ENCODE results near the gene HTT.

Gene HTT

DNA sequence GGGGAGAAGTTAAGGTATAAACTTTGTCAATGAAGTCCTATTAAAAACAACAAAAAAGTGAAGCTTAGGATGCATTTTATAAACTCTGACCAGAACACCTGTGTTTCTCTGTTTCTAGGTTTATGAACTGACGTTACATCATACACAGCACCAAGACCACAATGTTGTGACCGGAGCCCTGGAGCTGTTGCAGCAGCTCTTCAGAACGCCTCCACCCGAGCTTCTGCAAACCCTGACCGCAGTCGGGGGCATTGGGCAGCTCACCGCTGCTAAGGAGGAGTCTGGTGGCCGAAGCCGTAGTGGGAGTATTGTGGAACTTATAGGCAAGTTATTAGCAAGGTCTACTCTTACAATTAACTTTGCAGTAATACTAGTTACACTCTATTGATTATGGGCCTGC is 46.6 kb downstream of the HTT start:
- peaks cover 23% of the 10 kb centered on the region for H3K36me3 Mint-ChIP-seq
- H3K27ac Mint-ChIP-seq, result peak overlapping the region; percentile 17
- H3K4me3 Mint-ChIP-seq, result no peak overlapping the region
- no peaks in the 10 kb centered on the region for H3K9me3 Mint-ChIP-seq
- H3K27me3 Mint-ChIP-seq, result no peaks in the 10 kb centered on the region
- H3K4me1 Mint-ChIP-seq, result peaks cover 29% of the 10 kb centered on the region

DNA sequence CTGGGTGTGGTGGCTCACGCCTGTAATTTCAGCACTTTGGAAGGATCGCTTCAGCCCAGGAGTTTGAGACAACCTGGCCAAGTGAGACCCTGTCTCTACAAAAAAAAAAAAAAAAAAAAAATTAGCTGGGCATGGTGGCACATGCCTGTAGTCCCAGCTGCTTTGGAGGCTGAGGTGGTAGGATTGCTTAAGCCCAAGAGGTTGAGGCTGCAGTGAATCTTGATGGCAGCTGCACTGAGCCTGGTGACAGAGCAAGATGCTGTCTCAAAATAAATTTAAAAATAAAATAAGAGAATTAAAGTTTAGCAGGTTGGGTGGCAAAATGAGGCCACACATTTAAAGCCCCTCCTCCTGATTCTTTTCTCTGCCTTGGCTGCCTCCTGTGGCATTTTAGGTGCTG is 47.1 kb downstream of the HTT start:
- Mint-ChIP-seq H3K27ac (no peak overlapping the region), H3K27me3 (no peaks in the 10 kb centered on the region), H3K9me3 (no peaks in the 10 kb centered on the region), H3K36me3 (peaks cover 20% of the 10 kb centered on the region), H3K4me3 (no peak overlapping the region), H3K4me1 (peaks cover 29% of the 10 kb centered on the region)

DNA sequence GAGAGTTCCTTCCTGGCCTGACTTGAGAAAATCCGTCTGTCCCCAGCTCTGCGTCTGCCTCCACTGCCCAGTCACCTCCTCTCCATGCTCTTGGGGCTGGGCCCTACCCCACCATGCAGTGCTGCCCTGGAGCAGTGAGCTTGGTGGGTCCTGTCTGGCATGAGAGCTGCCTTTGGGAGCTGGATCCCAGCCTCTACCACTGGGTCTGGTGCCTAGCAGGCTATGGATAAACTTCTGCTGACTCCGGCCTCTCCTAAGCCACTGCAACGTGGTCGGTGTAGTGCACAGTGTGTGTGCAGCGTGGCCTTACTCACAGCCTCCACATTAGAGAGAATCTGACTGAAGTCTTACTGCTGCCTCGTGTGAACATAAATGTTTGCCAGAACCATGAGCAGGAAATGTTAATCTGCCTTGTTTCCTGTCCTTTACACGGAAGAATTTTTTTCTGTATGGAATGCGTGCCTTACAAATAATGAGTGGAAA is 47.6 kb downstream of the HTT start:
- Mint-ChIP-seq H3K9me3 (no peaks in the 10 kb centered on the region), H3K36me3 (peaks cover 21% of the 10 kb centered on the region), H3K27ac (peak overlapping the region; percentile 94), H3K4me1 (peaks cover 29% of the 10 kb centered on the region), H3K4me3 (peak overlapping the region; percentile 27), H3K27me3 (no peaks in the 10 kb centered on the region)

DNA sequence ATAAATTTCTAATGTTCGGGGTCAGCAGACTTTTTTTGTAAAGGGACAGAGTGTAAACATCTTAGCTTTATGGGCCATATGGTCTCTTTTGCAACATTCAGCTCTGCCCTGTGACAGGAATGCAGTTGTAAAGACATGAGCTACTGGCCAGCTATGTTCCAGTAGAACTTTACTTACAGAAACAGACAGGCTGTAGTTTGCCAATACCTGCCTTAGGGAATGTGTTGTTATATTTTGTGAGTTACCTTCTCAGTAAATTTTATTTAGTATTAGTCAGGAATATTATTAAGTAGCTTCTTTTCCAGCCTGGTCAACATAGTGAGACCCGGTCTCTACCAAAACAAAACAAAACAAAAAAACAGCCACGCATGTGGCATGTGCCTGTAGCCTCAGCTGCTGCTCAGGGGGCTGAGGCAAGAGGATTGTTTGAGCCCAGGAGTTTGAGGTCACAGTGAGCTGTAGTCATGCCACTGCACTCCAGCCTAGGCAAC is 48.7 kb downstream of the HTT start:
- Mint-ChIP-seq H3K27me3 (no peaks in the 10 kb centered on the region), H3K4me3 (no peak overlapping the region), H3K9me3 (no peaks in the 10 kb centered on the region), H3K4me1 (peaks cover 29% of the 10 kb centered on the region), H3K36me3 (peaks cover 21% of the 10 kb centered on the region), H3K27ac (no peak overlapping the region)

DNA sequence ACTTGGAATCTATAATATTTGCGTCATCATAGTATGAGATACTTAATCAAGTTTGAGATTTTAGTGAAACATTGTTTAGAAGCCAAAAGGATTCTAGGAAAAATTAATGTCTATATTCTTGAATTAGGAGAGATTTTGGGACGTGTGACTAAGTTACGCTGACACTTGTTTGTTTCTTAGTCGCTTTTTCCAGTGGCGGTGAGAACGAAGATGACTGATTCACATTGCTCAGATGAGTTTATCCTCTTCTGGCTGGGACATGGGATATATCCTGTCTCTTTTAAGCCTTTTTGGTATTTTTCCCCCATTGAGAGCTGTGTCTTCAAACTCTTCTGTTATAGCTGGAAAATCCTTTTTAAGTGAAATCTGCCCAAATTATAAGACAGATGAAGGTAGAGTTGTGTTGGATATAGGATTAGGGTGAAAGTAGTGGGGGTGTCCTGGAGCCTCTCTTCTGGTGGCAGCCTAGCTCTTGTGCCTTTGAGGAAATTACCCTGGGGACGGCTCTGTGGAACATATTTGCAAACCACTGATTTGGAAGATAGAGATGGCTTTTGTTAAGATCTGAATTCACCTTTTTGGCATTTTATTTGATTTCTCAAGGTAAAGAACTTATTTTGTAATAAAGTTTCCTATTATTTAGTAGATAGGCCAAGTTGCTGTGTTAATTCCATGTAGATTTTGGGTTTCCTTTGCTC is 49.7 kb downstream of the HTT start:
- Mint-ChIP-seq H3K4me1 (peaks cover 26% of the 10 kb centered on the region), H3K36me3 (peaks cover 18% of the 10 kb centered on the region), H3K27me3 (no peaks in the 10 kb centered on the region), H3K9me3 (no peaks in the 10 kb centered on the region), H3K27ac (no peak overlapping the region), H3K4me3 (no peak overlapping the region)

DNA sequence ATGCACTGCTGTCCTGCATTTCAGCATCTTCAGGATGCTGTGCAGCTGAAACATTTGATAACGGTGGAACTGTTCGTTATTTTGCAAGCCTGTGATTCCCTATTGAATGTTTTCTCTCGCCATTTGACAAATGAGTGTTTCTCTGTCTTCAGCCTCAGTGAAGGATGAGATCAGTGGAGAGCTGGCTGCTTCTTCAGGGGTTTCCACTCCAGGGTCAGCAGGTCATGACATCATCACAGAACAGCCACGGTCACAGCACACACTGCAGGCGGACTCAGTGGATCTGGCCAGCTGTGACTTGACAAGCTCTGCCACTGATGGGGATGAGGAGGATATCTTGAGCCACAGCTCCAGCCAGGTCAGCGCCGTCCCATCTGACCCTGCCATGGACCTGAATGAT is 52.6 kb downstream of the HTT start:
- peaks cover 20% of the 10 kb centered on the region for H3K4me1 Mint-ChIP-seq
- H3K27ac Mint-ChIP-seq, result no peak overlapping the region
- H3K9me3 Mint-ChIP-seq, result no peaks in the 10 kb centered on the region
- H3K27me3 Mint-ChIP-seq, result no peaks in the 10 kb centered on the region
- H3K4me3 Mint-ChIP-seq, result no peak overlapping the region
- H3K36me3 Mint-ChIP-seq, result peaks cover 27% of the 10 kb centered on the region

DNA sequence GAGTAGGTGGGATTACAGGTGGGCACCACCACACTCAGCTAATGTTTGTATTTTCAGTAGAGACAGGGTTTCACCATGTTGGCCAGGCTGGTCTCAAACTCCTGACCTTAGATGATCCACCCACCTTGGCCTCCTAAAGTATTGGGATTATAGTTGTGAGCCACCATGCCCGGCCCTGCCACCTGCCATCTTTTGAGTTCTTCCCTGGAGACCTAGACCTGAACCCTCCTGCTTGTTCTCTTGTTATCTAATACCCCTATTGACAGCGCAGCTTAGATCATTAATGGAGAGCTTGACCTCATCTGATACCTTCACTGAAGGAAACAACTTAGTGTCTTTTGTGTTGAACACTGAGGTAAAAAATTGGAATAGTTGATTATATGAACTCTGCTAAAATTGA is 53.6 kb downstream of the HTT start:
- no peak overlapping the region for H3K27ac Mint-ChIP-seq
- peaks cover 24% of the 10 kb centered on the region for H3K36me3 Mint-ChIP-seq

DNA sequence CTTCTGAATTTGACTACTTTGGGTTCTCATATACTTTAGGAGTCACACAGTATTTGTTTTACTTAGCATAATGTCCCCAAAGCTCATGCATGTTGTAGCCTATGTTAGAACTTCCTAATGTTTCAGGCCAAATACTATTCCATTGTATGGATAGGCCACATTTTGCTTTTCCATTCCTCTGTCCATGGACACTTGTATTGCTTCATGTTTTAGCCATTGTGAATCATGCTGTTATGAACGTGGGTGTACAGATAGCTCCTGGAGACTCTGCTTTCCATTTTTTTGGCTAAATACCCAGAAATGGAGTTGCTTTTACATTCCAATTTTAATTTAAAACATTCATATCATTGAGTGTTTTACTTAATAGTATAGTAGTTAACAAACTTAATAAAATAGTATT is 54.5 kb downstream of the HTT start:
- H3K36me3 Mint-ChIP-seq, result peaks cover 25% of the 10 kb centered on the region
- no peak overlapping the region for H3K4me3 Mint-ChIP-seq
- no peaks in the 10 kb centered on the region for H3K9me3 Mint-ChIP-seq
- peaks cover 7% of the 10 kb centered on the region for H3K4me1 Mint-ChIP-seq
- H3K27me3 Mint-ChIP-seq, result no peaks in the 10 kb centered on the region
- H3K27ac Mint-ChIP-seq, result no peak overlapping the region

More for the DNA sequence above, 53.6 kb downstream of the HTT start:
- no peak overlapping the region for H3K4me3 Mint-ChIP-seq
- H3K9me3 Mint-ChIP-seq, result no peaks in the 10 kb centered on the region
- H3K4me1 Mint-ChIP-seq, result peaks cover 12% of the 10 kb centered on the region
- no peaks in the 10 kb centered on the region for H3K27me3 Mint-ChIP-seq

DNA sequence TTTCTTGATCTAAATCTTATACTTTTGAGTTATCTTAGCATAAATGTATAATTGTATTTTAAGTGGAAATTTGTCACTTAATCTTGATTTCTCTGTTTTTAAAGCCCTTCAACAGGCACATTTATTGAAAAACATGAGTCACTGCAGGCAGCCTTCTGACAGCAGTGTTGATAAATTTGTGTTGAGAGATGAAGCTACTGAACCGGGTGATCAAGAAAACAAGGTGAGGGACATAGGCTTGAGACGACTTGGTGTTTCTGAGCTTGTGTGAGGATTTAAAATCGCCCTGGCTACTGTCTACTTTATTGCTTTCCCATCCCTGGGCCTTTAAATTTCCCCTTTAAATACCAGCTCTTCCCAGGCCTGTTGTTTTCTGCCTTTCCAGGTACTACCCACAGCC is 55.7 kb downstream of the HTT start:
- H3K27me3 Mint-ChIP-seq, result no peaks in the 10 kb centered on the region
- H3K9me3 Mint-ChIP-seq, result no peaks in the 10 kb centered on the region
- H3K4me1 Mint-ChIP-seq, result no peaks in the 10 kb centered on the region
- no peak overlapping the region for H3K4me3 Mint-ChIP-seq
- H3K36me3 Mint-ChIP-seq, result peaks cover 26% of the 10 kb centered on the region
- H3K27ac Mint-ChIP-seq, result no peak overlapping the region

DNA sequence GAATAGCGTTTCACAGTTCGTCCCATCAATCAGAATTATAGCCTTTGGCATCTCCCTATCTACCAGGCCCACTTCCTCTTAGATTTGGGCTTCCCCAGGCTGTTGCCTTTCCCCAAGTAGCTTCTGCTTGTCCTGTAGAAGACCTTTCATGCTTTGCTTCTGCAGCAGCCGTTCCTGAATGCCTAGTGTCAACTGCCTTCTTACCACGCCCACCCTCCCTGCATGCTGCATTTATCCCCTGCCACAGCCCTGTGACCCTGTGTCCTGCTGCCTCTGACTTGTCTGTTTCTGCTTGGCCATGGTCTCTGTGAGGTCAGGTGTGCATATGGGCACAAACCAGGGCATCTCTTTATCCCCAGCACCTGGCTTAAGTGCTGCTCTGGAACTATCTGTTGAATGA is 56.3 kb downstream of the HTT start:
- Mint-ChIP-seq H3K27ac (peak overlapping the region; percentile 2), H3K4me1 (no peaks in the 10 kb centered on the region), H3K4me3 (no peak overlapping the region), H3K9me3 (no peaks in the 10 kb centered on the region), H3K27me3 (no peaks in the 10 kb centered on the region), H3K36me3 (peaks cover 24% of the 10 kb centered on the region)

DNA sequence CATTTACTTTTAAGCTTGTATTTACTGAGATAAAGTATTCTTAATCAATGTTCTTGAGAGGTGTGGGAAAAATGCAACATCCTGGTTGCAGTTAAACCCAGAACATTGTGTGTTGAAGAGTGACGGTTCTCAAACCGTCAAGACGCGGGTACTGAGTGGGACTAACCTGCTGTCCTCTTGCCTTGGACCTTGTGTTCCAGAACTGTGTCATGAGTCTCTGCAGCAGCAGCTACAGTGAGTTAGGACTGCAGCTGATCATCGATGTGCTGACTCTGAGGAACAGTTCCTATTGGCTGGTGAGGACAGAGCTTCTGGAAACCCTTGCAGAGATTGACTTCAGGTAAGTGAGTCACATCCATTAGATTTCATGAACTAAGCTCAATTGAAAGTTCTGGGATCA is 59.7 kb downstream of the HTT start:
- H3K9me3 Mint-ChIP-seq, result no peaks in the 10 kb centered on the region
- no peaks in the 10 kb centered on the region for H3K4me1 Mint-ChIP-seq
- H3K36me3 Mint-ChIP-seq, result peaks cover 17% of the 10 kb centered on the region
- no peak overlapping the region for H3K27ac Mint-ChIP-seq
- H3K27me3 Mint-ChIP-seq, result no peaks in the 10 kb centered on the region
- H3K4me3 Mint-ChIP-seq, result no peak overlapping the region

DNA sequence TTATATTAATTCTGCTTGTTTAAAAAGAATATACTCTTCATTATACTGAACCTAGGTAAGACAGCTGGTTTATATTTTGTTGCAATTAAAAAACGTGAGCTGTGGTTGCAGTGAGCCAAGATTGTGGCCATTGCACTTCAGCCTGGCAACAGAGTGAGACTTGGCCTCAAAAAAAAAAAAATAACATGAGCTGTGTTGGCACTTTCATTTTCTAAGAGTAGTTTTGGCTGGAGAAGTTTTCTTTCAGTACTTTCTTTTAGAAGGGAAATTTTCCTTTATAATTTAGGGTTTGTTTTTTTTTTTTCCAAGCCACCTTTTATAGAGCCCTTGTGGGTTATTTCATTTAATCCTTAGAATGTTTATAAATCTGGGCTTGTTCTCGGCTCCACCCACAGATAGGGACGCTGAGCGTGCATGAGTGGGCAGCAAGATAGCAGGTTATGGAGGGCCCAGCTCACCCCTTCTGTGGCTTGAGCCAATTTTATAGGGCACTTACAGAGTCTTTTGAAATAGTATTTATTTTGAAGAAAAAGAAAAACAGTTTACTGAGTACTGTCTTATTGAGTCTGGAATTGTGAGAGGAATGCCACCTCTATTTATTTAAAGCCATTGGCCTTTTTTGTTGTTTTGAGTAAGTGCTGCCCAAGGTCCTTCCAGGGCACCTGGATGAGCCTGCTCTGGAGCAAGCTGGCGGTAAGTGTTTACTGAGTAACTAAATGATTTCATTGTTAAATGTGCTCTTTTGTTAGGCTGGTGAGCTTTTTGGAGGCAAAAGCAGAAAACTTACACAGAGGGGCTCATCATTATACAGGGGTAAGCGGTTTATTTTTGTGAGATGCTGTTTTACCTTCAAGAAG is 60.9 kb downstream of the HTT start:
- Mint-ChIP-seq H3K27ac (no peak overlapping the region), H3K36me3 (peaks cover 15% of the 10 kb centered on the region), H3K9me3 (no peaks in the 10 kb centered on the region), H3K4me1 (no peaks in the 10 kb centered on the region), H3K27me3 (no peaks in the 10 kb centered on the region), H3K4me3 (no peak overlapping the region)

DNA sequence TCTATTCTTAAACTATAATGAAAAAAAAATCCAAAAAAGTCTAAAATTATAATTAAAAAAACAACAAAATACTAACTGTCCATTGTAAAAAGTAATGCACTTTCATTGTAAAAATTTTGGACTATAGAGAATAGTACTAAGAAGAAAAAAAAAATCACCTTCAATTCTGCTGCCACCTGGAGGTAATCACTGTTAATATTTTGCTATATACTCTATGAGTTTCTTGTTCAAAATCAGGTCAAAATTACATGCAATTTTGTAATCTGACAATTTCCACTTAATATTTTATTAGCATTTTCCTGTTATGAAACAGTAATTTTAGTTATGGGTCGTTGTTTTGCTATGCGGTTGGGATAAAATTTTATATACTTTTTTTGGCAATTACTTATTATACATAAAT is 62.0 kb downstream of the HTT start:
- Mint-ChIP-seq H3K27ac (no peak overlapping the region), H3K27me3 (no peaks in the 10 kb centered on the region), H3K36me3 (peaks cover 13% of the 10 kb centered on the region), H3K4me3 (no peak overlapping the region), H3K4me1 (no peaks in the 10 kb centered on the region), H3K9me3 (no peaks in the 10 kb centered on the region)

DNA sequence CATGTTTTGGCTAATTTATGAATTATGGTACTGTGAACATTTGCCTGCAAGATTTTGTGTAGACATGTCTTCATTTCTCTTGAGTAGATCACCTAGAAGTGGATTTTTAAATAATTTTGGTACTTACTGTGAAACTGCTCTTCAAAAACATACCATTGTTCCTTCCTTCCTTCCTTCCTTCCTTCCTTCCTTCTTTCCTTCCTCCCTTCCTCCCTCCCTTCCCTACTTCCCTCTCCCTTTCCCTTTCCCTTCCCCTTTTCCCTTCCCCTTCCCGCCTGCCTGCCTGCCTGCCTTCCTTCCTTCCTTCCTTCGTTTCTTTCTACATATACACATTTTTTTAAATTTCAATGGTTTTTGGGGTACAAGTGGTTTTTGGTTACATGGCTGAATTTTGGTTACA is 63.4 kb downstream of the HTT start:
- no peak overlapping the region for H3K4me3 Mint-ChIP-seq
- H3K9me3 Mint-ChIP-seq, result no peaks in the 10 kb centered on the region
- H3K27ac Mint-ChIP-seq, result no peak overlapping the region
- H3K27me3 Mint-ChIP-seq, result no peaks in the 10 kb centered on the region
- peaks cover 11% of the 10 kb centered on the region for H3K36me3 Mint-ChIP-seq
- no peaks in the 10 kb centered on the region for H3K4me1 Mint-ChIP-seq

DNA sequence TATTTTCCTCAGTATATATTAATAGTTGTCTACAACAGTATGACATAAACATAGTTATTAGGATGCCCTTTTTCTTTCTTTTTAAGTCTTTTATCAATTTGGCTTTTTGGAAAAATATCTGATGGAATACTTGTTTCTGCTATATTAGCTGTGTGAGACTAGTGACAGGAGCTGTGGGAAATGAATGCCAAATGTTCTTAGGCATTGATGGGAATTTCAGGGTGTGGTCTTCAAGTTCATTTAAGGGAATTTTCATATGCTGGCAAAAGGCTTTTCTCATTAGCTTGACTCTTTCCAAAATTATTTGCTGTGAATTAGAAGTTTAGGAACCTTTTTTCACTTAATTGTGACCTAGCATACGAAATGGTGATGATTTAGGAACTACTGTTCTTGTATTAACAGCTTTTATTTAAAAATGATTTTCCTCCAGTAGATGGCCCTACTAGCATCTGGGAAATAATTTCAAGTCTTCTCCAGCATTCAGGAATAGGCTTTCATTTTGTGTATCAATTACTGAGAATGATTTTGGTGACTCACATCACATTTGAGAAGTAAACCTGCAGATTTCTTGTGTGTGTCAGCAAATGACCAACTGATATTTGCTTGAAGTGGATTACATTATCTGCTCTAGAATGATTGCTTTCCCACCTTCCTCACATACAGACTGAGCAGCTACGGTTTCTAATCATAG is 70.9 kb downstream of the HTT start:
- Mint-ChIP-seq H3K9me3 (no peaks in the 10 kb centered on the region), H3K4me1 (no peaks in the 10 kb centered on the region), H3K27ac (peak overlapping the region; percentile 66), H3K27me3 (no peaks in the 10 kb centered on the region), H3K36me3 (peaks cover 15% of the 10 kb centered on the region), H3K4me3 (no peak overlapping the region)

DNA sequence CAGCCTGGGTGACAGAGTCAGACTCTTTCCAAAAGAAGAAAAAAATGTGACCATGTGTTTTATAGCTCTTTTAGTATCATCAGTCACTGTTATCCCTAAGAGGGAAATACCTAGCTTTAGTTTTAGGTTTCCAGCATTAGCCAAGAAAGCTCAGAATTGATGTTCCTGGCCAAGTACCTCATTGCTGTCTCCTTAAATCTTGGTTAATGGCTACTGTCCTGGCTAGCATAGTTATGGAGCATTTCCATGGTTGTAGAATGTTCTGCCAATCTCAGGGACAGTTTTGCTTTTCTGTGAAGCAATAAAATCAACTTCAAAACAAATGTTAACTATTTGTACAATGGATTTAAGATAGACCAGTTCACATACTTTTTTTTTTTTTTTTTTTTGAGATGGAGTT is 74.4 kb downstream of the HTT start:
- Mint-ChIP-seq H3K36me3 (peaks cover 18% of the 10 kb centered on the region), H3K4me1 (no peaks in the 10 kb centered on the region), H3K4me3 (no peak overlapping the region), H3K27ac (no peak overlapping the region), H3K27me3 (no peaks in the 10 kb centered on the region), H3K9me3 (no peaks in the 10 kb centered on the region)
